Nephron (organoid): ENCODE data around the gene FGF19.

Source experiments
- H3K27ac Mint-ChIP-seq, 3 experiments: 2 replicates each; pipeline ENCODE4 v1.8.0; 2020; ENCODE audit warnings: mixed read lengths in 3 of 3, mild to moderate bottlenecking in 2 of 3, moderate library complexity in 1 of 3
- H3K27me3 Mint-ChIP-seq: 2 replicates; pipeline ENCODE4 v1.8.0; 2021; ENCODE audit warnings: low read depth, mild to moderate bottlenecking, moderate library complexity, mixed read lengths
- H3K36me3 Mint-ChIP-seq: 2 replicates; pipeline ENCODE4 v1.8.0; 2020; ENCODE audit warnings: low read depth, mixed read lengths
- H3K4me1 Mint-ChIP-seq: 2 replicates; pipeline ENCODE4 v1.8.0; 2020; ENCODE audit warnings: mixed read lengths
- H3K4me3 Mint-ChIP-seq, 3 experiments: 2 replicates each; pipeline ENCODE4 v1.8.0; 2020; ENCODE audit warnings: mild to moderate bottlenecking in 3 of 3, mixed read lengths in 3 of 3, moderate library complexity in 2 of 3
- H3K9me3 Mint-ChIP-seq: 2 replicates; pipeline ENCODE4 v1.8.0; 2020; ENCODE audit warnings: mixed read lengths
- CTCF ChIP-seq, 3 experiments: fragments of 200-600 bp; sonication (generic); IDR thresholded peaks; one replicate each; pipeline ENCODE4 v1.5.0; 2021; ENCODE audit warnings: antibody characterized with exemption in 3 of 3; ENCODE audit not compliant: unreplicated experiment in 3 of 3

Gene FGF19

GRCh38 chr11:69652999-69653398 lies 50.8 kb downstream of the FGF19 start:
- Mint-ChIP-seq H3K4me3 (no peak overlapping the region), H3K27ac (no peak overlapping the region), H3K9me3 (no peaks in the 10 kb centered on the region), H3K4me1 (peaks cover 3% of the 10 kb centered on the region), H3K27me3 (peaks cover 4% of the 10 kb centered on the region), H3K36me3 (peaks cover 23% of the 10 kb centered on the region)
- TF ChIP-seq CTCF (IDR thresholded peaks at IDR 0.05; ENCODE audit: unreplicated experiment in 3 of 3): no peak

GRCh38 chr11:69651834-69652620 lies 51.8 kb downstream of the FGF19 start:
- no peak for TF ChIP-seq CTCF (IDR thresholded peaks at IDR 0.05; ENCODE audit: unreplicated experiment in 3 of 3)
- H3K9me3 Mint-ChIP-seq: no peaks in the 10 kb centered on the region
- H3K4me3 Mint-ChIP-seq: no peak overlapping the region
- H3K4me1 Mint-ChIP-seq: no peaks in the 10 kb centered on the region
- peaks cover 1% of the 10 kb centered on the region for H3K27me3 Mint-ChIP-seq
- H3K27ac Mint-ChIP-seq: no peak overlapping the region
- H3K36me3 Mint-ChIP-seq: peaks cover 25% of the 10 kb centered on the region

- H3K9me3 Mint-ChIP-seq: no peaks in the 10 kb centered on the region
- H3K27ac Mint-ChIP-seq: no peak overlapping the region
- peaks cover 27% of the 10 kb centered on the region for H3K36me3 Mint-ChIP-seq
- H3K4me1 Mint-ChIP-seq: no peaks in the 10 kb centered on the region
- no peak for TF ChIP-seq CTCF (IDR thresholded peaks at IDR 0.05; ENCODE audit: unreplicated experiment in 3 of 3)
- H3K27me3 Mint-ChIP-seq: no peaks in the 10 kb centered on the region
- no peak overlapping the region for H3K4me3 Mint-ChIP-seq
Observed at GRCh38 chr11:69650832-69651344, 52.9 kb downstream of the FGF19 start.

GRCh38 chr11:69650081-69650831 lies 53.6 kb downstream of the FGF19 start:
- H3K36me3 Mint-ChIP-seq: peaks cover 27% of the 10 kb centered on the region
- TF ChIP-seq CTCF (IDR thresholded peaks at IDR 0.05; ENCODE audit: unreplicated experiment in 3 of 3): no peak
- no peaks in the 10 kb centered on the region for H3K9me3 Mint-ChIP-seq
- no peak overlapping the region for H3K27ac Mint-ChIP-seq
- no peaks in the 10 kb centered on the region for H3K4me1 Mint-ChIP-seq
- H3K4me3 Mint-ChIP-seq: no peak overlapping the region
- H3K27me3 Mint-ChIP-seq: no peaks in the 10 kb centered on the region

GRCh38 chr11:69649576-69649900 lies 54.3 kb downstream of the FGF19 start:
- Mint-ChIP-seq H3K27me3 (no peaks in the 10 kb centered on the region), H3K36me3 (peaks cover 27% of the 10 kb centered on the region), H3K9me3 (no peaks in the 10 kb centered on the region), H3K4me1 (no peaks in the 10 kb centered on the region), H3K27ac (no peak overlapping the region), H3K4me3 (no peak overlapping the region)
- no peak for TF ChIP-seq CTCF (IDR thresholded peaks at IDR 0.05; ENCODE audit: unreplicated experiment in 3 of 3)
